ENCODE data around the gene ARF5.

- TF ChIP-seq CTCF (IDR thresholded peaks at IDR 0.05 in 4 of 5, conservative IDR thresholded peaks at IDR 0.05 in 1 of 5) (no peak), POLR2A (IDR thresholded peaks at IDR 0.05) (no peak)
Measured at GRCh38 chr7:127546313-127546712, 41.9 kb upstream of the ARF5 start.
